HEK293 (cell line): Measurements from ENCODE around the gene NTNG1.

Experiments
- ATF2 ChIP-seq: fragments of 450-650 bp; formaldehyde crosslinking; IDR thresholded peaks from 2 replicates; pipeline ENCODE4 v1.5.1; 2016; ENCODE audit warnings: missing biosample characterization, missing genetic modification characterization, low read depth
- CTCF ChIP-seq: fragments of 450-650 bp; formaldehyde crosslinking; IDR thresholded peaks from 2 replicates; pipeline ENCODE4 v1.5.1; 2016; ENCODE audit warnings: missing biosample characterization, missing genetic modification characterization
- KLF9 ChIP-seq: fragments of 450-650 bp; formaldehyde crosslinking; IDR thresholded peaks from 2 replicates; pipeline ENCODE4 v1.5.1; 2016; ENCODE audit warnings: missing biosample characterization, missing genetic modification characterization, low read depth
- WT1 ChIP-seq: fragments of 450-650 bp; formaldehyde crosslinking; IDR thresholded peaks from 2 replicates; pipeline ENCODE4 v1.5.1; 2016; ENCODE audit warnings: missing biosample characterization, missing genetic modification characterization
- ZNF157 ChIP-seq: fragments of 450-650 bp; formaldehyde crosslinking; IDR thresholded peaks from 2 replicates; pipeline ENCODE4 v1.5.1; 2016; ENCODE audit warnings: missing biosample characterization, missing genetic modification characterization
- ZNF362 ChIP-seq: fragments of 450-650 bp; formaldehyde crosslinking; IDR thresholded peaks from 2 replicates; pipeline ENCODE4 v1.5.1; 2016; ENCODE audit warnings: missing biosample characterization, missing genetic modification characterization
- ZNF426 ChIP-seq: fragments of 450-650 bp; formaldehyde crosslinking; IDR thresholded peaks from 2 replicates; pipeline ENCODE4 v1.5.1; 2017; ENCODE audit warnings: missing biosample characterization, missing genetic modification characterization, mild to moderate bottlenecking, inconsistent platforms, moderate library complexity
- ZNF670 ChIP-seq: fragments of 450-650 bp; formaldehyde crosslinking; IDR thresholded peaks from 2 replicates; pipeline ENCODE4 v1.5.1; 2016; ENCODE audit warnings: missing biosample characterization, missing genetic modification characterization, low read depth
- ZNF704 ChIP-seq: fragments of 450-650 bp; formaldehyde crosslinking; IDR thresholded peaks from 2 replicates; pipeline ENCODE4 v1.5.1; 2016; ENCODE audit warnings: missing biosample characterization, missing genetic modification characterization
- ZNF785 ChIP-seq: fragments of 450-650 bp; formaldehyde crosslinking; IDR thresholded peaks from 2 replicates; pipeline ENCODE4 v1.5.1; 2016; ENCODE audit warnings: missing biosample characterization, missing genetic modification characterization

DNA sequence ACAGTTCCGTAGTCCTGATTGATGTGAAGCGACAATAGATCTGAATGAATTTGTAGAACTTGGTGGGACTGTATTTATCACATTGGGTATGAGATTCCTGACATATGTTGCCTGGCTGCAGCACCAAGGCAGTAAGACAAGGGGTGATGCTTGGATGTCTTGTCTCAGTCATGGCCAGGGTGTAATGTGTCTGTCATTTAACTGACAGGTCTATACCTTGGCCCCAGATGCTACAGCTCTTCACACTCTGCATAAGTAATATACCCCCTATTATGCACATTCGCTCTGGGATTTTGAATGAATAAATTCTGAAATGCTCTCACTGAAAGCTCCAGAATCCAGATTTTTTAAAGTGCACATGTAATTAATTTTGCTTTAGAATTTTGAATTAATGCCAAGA is 47.3 kb downstream of the NTNG1 start:
- TF ChIP-seq ZNF362 (tag by site-specific recombination) (no peak), ZNF670 (no peak), KLF9 (tag by site-specific recombination) (no peak), CTCF (tag by site-specific recombination) (no peak), WT1 (tag by site-specific recombination) (no peak), ZNF785 (no peak), ATF2 (no peak), ZNF704 (no peak), ZNF426 (no peak), ZNF157 (tag by site-specific recombination) (no peak)
